ENCODE data around the gene OSBPL5.
"Not testable (repeated sequence)": the region's sequence is repeated elsewhere in the genome, so short reads cannot be mapped to it uniquely, and the experiment has no call there.

The OSBPL5 gene

GRCh38 chr11:3080104-3080503 lies 85.0 kb downstream of the OSBPL5 start:
- DNase-seq: no peak

- no peak for DNase-seq
Measured at GRCh38 chr11:3077846-3078440, 87.2 kb downstream of the OSBPL5 start.

- no peak for DNase-seq
Measured at GRCh38 chr11:3077189-3077836, 87.8 kb downstream of the OSBPL5 start.

GRCh38 chr11:3074912-3075589 lies 90.1 kb downstream of the OSBPL5 start:
- DNase-seq: no peak

- no peak for DNase-seq
Measured at GRCh38 chr11:3073029-3073435, 92.1 kb downstream of the OSBPL5 start.

- no peak for DNase-seq
Measured at GRCh38 chr11:3069425-3069824, 95.7 kb downstream of the OSBPL5 start.

GRCh38 chr11:3066308-3066707 lies 98.8 kb downstream of the OSBPL5 start:
- DNase-seq: not testable (repeated sequence)

GRCh38 chr11:3064709-3065108 lies 100.4 kb downstream of the OSBPL5 start:
- not testable (repeated sequence) for DNase-seq

- not testable (repeated sequence) for DNase-seq
Measured at GRCh38 chr11:3063876-3064275, 101.2 kb downstream of the OSBPL5 start.

- not testable (repeated sequence) for DNase-seq
Measured at GRCh38 chr11:3063432-3063831, 101.7 kb downstream of the OSBPL5 start.

- DNase-seq: no peak
Measured at GRCh38 chr11:3060436-3061025, 104.6 kb downstream of the OSBPL5 start.

- peak; percentile 78 for DNase-seq
Measured at GRCh38 chr11:3058753-3059664, 106.1 kb downstream of the OSBPL5 start.

GRCh38 chr11:3057069-3057963 lies 107.8 kb downstream of the OSBPL5 start, which contains the start of gene CARS1:
Gene CARS1 (minus strand): TSS chr11:3057423. CDS start chr11:3057367, 56 bp downstream.
- DNase-seq: peak; percentile 97

- DNase-seq: peak; percentile 31
Measured at GRCh38 chr11:3056296-3057068, 108.6 kb downstream of the OSBPL5 start.

GRCh38 chr11:3055891-3056290 lies 109.2 kb downstream of the OSBPL5 start:
- DNase-seq: no peak

- no peak for DNase-seq
Measured at GRCh38 chr11:3052567-3052966, 112.5 kb downstream of the OSBPL5 start.

- DNase-seq: no peak
Measured at GRCh38 chr11:3052109-3052479, 113.0 kb downstream of the OSBPL5 start.

- DNase-seq: no peak
Measured at GRCh38 chr11:3051196-3052108, 113.7 kb downstream of the OSBPL5 start.

- DNase-seq: no peak
Measured at GRCh38 chr11:3050386-3051195, 114.5 kb downstream of the OSBPL5 start.

All from hematopoietic multipotent progenitor cell treated with erythropoietin and hydrocortisone succinate and interleukin-3 and kit ligand, for 4 days (in vitro differentiated cells).